GM21723 (cell line): Measurements from ENCODE around the gene FXYD3.

Source experiments
- ATAC-seq: cut with Tn5 transposase; IDR thresholded peaks from one replicate; pipeline ENCODE4 v1.9.1; 2021; ENCODE audit warnings: mild to moderate bottlenecking, moderate library complexity; ENCODE audit not compliant: unreplicated experiment

Gene FXYD3, protein sequence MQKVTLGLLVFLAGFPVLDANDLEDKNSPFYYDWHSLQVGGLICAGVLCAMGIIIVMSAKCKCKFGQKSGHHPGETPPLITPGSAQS

DNA sequence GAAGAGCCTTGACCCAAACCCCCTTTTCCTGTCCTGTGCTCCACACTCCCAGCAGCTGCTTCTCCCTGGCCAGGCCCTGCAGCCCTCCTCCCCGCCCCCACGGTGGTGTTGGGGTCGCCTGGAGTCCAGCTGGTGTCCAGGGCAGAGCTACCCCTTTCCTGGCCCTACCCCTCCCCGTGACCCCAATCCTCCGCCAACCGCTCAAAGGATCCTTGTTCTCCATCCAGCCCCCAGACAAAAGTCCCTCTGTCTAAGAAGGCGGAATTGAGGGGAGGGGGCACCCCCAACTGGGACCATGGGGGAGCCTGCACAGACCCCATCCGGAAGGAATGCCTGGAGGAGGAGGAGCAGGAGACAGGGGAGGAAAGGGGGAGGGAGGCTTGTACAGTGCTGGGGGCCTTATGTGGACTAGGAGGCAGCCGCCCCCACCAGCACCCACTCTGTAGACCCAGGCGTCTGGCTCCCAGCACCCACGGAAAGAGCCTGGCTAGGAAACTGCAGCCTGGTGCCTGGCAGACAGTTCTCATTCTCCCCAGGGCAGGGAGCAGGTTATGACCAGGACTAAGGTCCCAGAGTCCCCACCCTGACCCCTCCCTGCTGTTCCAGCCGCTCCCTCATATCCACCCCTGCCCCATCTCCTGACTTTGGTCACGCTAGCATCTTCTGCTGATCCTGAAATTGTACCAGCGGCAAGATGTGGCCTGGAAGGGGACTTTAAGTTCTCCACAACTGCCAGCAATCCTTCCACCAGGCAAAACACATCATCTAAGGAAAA lies at the start of gene FXYD3:
Gene FXYD3, plus strand, starts transcription at position 647 of the 775 bp plus-strand sequence. CDS start 3,554 bp downstream, outside the sequence.
- no peak for ATAC-seq

DNA sequence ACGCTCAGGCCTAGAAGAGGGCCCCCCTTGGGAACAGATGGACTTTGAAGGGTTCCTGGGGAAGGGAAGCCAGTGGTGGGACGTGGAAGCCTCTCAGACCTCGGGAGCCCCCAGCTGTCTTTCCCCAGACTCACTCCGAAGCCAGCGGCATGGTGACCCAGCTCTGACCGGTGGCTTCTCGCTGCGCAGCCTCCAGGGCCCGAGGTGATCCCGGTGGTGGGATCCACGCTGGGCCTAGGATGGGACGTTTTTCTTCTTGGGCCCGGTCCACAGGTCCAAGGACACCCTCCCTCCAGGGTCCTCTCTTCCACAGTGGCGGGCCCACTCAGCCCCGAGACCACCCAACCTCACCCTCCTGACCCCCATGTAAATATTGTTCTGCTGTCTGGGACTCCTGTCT lies 49.5 kb upstream of the FXYD3 start:
- ATAC-seq = no peak

DNA sequence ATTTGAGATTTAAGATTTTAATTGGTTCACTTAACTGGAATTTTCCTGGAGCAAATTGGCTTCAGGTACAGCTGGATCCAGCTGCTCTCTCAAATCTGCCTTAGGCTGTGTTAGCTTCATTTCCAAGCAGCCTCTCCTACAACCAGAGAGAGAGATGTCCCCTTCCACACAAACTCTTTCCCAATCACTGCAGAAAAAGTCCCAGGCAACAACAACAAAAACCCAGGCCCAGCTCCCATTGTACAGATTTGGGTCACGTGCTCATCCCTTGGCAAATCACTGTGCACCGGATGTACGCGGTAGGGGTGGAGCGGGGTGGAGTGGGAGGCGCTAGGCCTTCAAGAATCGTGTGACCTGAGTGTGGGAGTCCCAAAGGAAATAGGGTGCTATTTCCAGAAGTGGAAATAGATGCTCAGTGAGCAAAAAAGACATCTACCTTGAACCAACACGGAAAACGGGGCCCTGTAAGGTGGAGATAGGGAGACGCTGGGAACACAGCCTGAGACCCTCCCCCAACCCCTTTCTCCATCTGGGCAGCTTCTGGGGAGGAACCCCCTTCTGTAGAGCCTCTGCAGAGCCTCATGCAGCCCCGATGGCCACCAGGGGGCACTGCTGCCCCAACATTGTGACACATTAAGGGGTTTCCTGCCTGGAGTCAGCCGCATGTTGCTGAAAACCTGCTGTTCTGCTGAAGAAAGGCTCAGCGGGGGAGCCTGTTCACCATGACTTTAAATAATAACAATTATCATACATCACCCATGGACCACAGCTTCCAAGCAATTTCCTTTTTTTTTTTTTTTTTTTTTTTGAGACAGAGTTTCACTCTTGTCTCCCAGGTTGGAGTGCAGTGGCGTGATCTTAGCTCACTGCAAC lies 48.7 kb upstream of the FXYD3 start:
- peak; percentile 84 for ATAC-seq

DNA sequence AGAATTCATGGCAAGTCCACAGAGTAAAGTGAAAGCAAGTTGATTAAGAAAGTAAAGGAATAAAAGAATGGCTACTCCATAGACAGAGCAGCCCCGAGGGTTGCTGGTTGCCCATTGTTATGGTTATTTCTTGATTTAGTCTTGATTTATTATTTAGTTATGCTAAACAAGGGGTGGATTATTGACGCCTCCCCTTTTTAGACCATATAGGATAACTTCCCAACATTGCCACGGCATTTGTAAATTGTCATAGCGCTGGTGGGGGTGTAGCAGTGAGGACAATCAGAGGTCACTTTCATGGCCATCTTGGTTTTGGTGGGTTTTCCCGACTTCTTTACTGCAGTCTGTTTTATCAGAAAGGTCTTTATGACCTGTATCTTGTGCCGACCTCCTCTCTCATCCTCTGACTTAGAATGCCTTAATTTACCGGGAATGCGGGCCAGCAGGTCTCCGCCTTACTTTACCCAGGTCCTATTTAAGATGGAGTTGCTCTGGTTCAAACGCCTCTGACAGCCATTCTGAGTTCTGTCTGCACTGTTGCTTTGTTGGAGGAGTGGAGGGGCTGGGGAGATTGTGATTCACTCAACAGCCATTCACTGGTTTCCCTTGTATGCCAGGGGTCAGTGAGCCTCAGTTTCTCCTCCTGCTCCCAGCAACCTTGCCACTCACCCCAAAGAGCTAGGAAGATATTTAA lies 46.5 kb upstream of the FXYD3 start:
- ATAC-seq = no peak

DNA sequence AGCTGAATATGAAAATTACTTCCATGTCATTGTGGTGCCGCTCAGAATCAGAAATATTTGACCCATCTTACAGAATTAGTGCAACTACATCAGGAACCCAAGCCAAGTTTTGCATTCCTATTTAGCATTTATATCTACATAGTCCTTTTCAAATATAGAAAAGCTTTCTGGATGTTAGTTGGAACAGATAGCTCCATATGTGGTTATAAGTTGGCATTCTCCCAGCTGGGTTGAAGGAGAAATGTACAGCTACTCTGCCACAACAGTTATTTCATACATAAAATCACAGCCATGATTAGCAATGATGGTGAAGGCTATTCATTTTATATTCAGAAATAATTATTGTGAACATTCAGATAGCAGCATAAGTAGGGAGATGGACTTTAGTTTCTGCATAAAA lies 45.9 kb upstream of the FXYD3 start:
- ATAC-seq = no peak

DNA sequence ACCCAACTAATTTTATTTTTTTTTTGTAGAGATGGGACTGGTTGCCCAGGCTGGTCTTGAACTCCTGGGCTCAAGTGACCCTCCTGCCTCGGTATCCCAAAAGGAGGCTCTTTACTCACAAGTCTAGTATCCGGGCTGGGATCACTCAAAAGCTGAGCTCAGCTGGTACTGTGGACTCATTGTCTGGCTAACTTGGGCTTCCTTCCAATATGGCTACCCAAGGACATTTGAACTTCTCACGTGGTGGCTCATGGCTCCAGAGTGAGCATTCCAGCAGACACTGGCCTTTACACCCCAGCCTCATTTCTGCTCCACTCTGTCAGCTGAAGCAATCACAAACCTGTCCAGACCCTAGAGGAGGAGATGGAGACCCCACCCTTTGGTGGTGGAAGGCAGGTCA lies 45.2 kb upstream of the FXYD3 start:
- no peak for ATAC-seq

DNA sequence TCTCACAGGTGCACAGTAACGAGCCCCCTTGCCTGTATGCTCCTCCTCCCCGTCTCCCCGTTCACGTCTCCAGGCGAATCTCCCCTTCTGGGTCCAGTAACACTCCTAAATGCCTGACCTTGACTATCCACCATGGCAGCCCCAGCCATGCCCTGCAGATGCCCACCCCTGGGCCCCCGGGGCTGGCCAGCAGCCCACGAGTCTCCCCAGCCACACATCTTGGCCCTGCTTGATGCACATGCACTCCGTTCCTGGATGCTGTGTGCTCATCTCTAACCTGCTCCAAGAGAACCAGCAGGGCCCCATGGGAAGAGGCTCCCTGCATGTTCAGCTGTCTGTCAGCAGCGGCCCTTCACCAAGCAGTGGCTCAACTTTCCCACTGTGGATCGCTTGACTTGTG lies 42.1 kb upstream of the FXYD3 start:
- no peak for ATAC-seq

DNA sequence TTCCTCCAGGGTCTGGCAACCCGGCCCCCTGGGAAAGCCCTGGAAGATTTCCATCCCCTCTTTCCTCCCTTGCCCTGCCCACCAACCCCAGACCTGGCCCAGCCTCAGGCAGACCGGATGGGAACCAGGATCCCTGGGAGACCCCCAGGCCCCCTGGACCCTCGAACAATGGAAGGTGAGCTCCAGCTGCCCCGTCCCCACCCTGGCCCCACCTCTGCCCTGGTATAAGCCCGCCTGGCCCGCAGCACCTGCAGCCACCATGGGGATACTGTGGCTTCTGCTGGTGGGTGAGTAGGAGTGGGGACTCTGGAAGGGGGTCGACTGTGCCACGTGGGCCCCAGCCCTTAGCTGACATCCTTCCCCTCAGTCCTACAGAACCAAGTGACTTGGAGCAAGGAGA lies 41.7 kb upstream of the FXYD3 start:
- ATAC-seq = no peak

DNA sequence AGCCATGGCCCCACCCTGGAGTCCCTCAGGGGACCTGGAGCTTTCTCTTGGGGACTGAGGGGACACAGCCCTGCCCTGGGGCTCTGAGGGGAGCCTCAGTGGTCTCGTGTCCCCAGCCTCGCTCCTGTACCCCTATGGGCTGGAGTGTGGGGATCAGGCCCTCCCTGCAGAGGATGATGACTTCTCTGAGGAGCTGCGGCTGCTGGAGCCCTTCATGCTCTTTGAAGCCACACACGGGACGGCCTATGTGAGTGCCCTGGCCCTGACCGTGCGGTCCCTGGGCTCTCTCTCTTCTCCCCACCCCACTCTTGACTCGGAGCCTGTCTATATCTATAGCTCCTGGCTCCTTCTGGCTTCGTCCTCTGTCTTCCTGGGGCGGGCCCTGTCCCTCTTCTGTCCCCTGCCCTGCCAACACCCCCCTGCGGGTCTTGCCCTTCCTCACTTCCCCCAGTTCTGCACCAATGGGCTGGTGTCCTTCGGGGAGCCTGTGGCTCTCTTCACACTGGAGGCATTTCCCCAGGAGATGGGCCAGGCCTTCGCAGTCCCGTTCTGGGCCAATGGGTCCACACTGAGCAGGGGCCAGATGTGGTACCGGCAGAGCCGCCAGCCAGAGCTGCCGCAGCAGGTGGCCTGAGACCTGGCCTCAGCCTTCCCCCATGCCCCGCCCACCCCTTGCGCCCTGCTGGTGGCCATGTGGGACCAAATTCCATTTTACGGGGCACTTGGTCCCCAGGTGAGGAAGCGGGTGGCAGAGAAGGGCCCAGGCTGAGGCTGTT lies 41.0 kb upstream of the FXYD3 start:
- no peak for ATAC-seq

DNA sequence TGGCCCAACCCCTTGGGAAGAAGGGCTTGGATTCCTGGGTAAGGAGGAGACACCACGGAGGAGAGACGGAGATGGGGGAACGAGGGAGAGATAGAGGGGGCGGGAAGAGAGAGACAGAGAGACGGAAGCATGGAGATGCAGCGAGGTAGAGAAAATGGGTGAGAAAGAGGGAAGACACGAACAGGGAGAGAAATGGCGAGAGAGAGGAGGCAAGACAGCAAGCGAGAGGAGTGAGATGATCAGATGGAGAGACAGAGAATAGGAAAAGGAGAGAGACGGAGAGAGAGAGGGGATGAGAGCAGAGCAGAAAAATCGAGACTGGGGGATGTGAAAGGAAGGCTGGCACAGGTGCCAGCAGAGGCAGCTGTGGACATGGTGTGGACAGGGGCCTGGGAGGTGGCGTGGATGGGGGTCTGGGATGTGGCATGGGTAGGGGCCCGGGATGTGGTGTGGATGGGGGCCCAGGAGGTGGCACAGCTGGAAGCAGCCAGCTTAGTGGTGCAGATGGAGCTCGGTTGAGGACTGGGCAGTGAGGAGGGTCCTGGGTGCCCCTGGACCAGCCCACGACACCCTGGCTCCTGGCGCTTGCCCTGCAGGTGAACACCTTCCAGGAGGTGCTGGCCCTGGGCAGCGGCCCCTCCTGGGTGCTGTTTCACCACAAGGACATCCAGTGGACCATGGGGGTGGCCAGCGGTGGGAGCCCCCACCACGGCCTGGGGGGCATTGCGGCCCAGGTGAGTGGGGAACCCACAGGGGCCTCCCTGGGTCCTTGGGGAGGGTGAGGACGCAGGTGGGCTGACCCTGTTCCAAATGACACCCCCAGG lies 40.2 kb upstream of the FXYD3 start:
- ATAC-seq = no peak

DNA sequence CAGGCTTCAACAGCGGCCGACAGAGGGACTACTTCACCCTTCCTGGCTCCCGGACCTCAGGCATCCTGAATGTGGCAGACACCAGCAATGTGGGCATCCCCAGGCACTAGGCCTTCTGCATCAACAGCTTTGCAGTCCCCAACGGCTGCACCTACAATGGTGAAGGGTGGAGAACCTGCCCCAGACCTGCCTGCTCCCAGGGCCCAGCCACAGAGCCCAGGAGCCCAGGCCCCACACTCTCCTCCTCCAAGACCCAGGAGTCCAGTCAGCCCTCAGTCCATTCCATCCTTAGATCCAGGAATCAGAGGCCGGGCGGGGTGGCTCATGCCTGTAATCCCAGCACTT lies 39.6 kb upstream of the FXYD3 start:
- no peak for ATAC-seq

DNA sequence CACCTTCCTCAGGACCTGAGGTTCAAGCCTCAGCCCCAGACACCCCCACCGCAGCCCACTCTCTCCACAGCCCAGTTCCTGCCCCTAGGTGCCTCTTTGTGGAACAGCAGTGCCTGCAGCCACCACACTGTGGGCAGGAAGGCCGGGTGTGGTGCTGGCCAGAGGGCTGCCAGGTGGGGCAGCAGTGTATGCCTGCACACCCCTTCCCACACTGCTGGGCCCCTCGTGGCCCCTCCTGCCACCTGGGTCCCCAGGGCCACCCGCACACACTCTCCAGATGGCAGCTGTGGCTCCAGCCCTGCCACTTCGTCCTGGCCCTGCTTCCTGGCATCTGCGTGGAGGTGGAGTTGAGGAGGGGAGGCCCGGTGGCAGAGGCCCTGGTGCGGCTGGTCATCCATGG lies 39.0 kb upstream of the FXYD3 start:
- no peak for ATAC-seq

DNA sequence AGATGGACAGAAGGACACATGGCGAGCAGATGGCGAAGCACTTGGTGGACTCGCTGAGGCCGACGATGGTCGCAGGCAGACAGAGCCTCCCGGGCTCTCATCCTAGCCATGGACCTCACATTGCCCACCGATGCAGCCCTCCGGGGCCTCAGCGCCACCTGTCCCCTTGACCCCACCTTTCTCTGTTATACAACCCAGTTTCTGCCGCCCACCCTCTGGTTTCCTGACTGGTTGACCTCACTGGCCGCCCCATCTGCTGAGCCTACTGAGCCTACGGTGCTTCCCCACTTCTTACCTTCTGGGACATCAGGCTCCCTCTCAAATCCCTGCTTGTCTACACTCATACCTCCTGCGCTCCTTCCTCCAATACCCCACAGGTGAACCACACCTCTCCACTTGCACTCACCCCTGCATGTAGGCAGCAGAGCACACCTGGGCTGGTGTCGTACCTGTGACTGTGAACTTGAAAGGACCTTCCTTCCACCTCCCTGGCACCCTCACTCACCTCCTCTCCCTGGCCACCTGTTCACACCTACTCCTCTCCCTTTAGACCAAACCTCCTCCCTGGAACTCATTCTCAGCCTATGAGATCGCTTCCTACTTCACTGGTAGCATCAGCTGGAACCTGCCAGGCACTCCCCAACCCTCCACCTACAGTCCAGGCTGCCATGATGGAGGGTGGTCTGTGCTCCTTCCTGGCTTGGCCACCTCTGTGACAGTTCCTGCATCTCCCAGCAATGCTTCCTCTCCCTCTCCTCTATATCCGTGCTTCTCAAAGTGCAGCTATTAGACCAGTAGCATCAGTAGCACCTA lies 38.0 kb upstream of the FXYD3 start:
- ATAC-seq = no peak

DNA sequence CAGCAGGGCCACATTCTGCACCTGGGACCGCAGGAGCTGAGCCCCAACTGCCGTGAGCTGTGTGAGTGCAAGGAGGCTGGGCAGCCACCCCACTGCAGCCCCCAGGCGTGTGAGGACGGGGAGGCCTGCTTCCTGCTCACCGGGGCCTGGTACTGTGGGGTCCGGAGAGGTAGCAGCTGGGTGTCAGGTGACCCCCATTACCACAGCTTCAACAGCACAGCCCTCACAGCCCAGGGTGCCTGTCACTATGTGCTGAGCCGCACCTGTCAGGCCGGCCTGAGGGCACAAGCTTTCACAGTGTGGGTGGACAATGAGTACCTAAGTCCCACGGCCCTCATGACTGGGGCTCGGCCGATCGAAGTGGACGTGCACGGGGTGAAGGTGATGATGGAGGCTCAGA lies 35.8 kb upstream of the FXYD3 start:
- no peak for ATAC-seq

DNA sequence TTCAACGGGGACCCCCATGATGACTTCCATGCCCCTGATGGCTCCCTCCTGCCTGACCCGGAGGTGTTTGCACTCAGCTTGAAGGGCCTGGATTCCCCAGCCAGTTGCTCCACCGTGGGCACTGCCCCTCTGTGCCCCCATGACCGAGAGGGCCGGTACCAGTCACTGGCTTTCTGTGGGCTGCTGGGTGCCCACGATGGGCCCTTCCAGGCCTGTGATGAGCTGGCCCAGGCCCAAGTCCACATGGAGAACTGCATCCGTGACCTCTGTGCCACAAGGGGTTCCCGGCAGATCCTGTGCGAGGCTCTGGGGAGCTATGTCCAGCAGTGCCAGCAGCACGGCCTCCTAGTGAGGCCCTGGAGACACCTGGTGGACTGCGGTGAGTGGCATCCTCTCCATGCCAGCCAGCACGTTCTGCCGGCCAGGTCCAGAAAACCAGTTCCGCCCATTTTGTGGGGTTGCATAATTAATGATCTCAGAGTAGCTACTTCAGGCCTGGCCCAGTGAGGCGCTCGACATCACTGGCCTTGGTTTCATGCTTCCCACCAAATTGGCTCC lies 34.9 kb upstream of the FXYD3 start:
- no peak for ATAC-seq

DNA sequence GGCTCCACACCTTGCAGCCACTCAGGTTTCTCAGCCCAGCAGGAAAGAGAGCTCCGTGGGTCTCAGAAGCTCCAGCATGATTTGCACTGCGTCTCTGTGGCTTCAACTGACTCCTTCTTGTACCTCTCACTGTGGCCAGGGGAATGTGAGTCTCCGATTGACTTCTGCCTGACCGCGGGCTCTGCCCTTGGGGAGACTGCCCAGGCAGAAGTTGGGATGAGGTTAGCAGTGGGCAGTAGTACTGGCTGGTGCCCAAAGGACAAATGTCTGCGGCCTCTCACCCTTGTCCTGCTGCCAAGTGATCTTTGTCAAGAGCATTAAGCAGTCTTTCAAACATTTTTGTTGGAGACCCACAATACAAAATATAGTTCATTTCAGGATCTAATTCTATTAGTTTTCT lies 34.4 kb upstream of the FXYD3 start:
- ATAC-seq = no peak

DNA sequence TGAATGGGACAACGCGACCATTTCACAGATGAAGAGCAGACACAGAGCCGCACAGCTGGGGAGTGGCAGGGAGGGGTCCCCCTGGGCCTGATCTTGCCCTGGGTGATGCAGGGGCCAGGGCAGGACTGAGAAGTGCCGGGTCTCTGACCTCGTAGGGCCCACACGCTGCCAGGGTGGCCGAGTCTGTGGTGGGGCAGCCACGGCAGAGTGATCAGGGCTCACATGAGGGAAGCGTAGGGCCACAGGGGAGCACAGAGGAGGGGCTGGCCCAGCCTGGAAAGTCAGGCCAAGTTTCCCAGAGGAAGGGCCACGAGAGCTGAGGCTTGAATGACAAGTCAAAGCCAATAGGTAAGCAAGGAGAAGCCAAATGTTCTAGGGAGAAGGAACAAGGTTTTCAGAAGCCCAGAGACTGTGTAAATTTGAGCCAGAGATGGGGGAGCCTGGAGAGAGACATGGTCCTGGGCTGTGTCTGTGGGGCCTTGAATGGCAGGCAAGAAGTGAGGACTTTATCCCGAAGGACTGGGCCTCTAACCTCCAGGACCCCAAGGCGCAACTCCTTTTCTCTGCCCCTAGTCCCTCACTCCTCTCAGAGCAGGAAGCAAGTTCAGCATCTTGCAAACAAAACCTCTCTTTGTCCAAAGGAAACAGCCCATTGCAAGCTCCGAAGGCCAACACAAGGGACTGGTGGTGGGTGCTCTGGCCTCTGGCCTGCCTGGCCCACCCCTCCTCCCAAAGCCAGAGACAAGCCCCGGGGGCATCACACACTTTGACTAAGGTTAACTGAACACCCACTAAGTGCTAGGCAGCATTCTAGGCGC lies 31.7 kb upstream of the FXYD3 start:
- ATAC-seq = no peak

DNA sequence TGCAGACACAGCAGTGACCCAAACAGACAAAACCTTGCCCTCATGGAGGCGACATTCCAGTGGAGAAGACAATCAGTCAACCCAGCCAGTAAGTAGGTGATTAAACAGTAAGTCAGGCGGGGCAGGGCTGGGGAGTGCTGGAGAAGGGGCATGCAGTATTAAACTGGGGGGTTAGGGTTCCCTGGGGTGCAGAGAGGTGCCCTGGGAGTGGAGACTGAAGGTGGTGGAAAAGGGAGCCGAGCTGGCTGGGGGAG lies 31.2 kb upstream of the FXYD3 start:
- no peak for ATAC-seq
